ENCODE data around the gene PLCH2. TPM values are rescaled to one million over a fixed set of nuclear protein-coding genes. Genes with fewer than 3 reads are reported as not detected.

PLCH2 gene
- total and polyA plus RNA-seq, 9 of the 15 experiments (the other 6 are each of a cell fraction or from before 2014, with no cell fraction given): 0.16 TPM; not detected in 8

DNA sequence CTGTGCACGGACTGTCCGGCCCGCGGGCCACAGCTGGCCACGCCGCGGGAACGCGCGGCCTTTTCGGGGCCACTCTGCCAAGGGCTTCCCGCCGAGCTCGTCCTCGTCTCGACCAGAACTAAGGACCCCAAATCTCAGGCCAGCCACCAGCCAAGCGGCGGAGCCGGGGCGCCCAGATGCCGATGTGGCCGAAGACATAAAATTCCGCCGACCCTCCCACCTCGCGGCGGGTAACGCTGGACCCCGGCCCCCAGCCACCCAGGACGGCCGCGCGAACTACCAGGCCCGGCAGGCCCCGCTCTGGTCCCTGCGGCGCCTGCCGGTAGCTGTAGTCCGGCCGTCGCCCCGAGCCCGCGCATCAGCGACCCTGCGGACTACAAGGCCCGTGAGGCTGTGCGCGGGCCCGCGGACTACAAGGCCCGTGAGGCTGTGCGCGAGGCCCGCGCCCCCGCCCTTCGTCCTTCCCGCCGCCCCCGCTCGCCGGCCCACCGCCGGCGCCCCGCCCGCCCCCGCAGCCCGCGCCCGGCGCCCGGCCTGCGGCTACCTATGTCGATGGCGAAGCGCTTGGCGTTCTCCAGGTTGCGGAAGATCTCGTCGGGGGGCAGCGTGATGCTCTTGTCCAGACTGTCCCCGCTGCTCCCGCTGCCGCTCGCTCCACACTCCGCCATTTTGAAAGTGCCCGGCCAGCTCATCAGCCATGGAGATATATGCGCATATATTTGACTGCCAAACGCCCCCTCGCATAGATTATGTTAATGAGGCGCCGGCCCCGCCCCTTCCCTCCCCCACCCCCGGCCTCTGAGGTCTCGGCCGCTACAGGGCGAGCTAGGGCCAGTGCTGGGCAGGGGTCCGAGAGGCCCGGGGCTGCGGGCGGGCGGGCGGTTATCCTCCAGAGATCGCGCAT is 50.1 kb downstream of the PLCH2 start, which contains the start of gene PANK4 (continued):
- TF ChIP-seq IRF2 (CRISPR knock-in tag; IDR thresholded peaks at IDR 0.05): 0 out of 2 replicates have a peak, but pooled peaks have one; percentile 44
- TF ChIP-seq FOXA3 (CRISPR knock-in tag; conservative IDR thresholded peaks at IDR 0.05 in 1 of 2, IDR thresholded peaks at IDR 0.05 in 1 of 2): no peak
- TF ChIP-seq RFX7 (CRISPR knock-in tag; IDR thresholded peaks at IDR 0.05): no peak
- TF ChIP-seq NEUROD1 (IDR thresholded peaks at IDR 0.05; ENCODE audit: borderline replicate concordance, low read depth, low read length, partially characterized antibody): no peak
- peak; percentile 84 for TF ChIP-seq L3MBTL2 (IDR thresholded peaks at IDR 0.05)
- TF ChIP-seq, protein P1, sequence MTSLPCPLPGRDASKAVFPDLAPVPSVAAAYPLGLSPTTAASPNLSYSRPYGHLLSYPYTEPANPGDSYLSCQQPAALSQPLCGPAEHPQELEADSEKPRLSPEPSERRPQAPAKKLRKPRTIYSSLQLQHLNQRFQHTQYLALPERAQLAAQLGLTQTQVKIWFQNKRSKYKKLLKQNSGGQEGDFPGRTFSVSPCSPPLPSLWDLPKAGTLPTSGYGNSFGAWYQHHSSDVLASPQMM (CRISPR knock-in tag; IDR thresholded peaks at IDR 0.05): no peak
- no peak for TF ChIP-seq CEBPB (tag; IDR thresholded peaks at IDR 0.05)
- TF ChIP-seq CBX2 (IDR thresholded peaks at IDR 0.05; ENCODE audit: insufficient read depth, low read length, poor library complexity, severe bottlenecking): no peak
- TF ChIP-seq, protein P2, sequence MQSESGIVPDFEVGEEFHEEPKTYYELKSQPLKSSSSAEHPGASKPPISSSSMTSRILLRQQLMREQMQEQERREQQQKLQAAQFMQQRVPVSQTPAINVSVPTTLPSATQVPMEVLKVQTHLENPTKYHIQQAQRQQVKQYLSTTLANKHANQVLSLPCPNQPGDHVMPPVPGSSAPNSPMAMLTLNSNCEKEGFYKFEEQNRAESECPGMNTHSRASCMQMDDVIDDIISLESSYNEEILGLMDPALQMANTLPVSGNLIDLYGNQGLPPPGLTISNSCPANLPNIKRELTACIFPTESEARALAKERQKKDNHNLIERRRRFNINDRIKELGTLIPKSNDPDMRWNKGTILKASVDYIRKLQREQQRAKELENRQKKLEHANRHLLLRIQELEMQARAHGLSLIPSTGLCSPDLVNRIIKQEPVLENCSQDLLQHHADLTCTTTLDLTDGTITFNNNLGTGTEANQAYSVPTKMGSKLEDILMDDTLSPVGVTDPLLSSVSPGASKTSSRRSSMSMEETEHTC (IDR thresholded peaks at IDR 0.05): no peak
- TF ChIP-seq, protein P3, sequence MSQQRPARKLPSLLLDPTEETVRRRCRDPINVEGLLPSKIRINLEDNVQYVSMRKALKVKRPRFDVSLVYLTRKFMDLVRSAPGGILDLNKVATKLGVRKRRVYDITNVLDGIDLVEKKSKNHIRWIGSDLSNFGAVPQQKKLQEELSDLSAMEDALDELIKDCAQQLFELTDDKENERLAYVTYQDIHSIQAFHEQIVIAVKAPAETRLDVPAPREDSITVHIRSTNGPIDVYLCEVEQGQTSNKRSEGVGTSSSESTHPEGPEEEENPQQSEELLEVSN (IDR thresholded peaks at IDR 0.05; ENCODE audit: borderline replicate concordance in 1 of 2, extremely low read depth in 1 of 2, insufficient read depth in 1 of 2, insufficient read length in 1 of 2, low read depth in 1 of 2, low read length in 1 of 2, poor library complexity in 1 of 2, severe bottlenecking in 1 of 2): peak in 1 of 2 experiments; percentile 13
- peak; percentile 95 for TF ChIP-seq ZNF583 (CRISPR knock-in tag; IDR thresholded peaks at IDR 0.05)
- TF ChIP-seq HDAC3 (IDR thresholded peaks at IDR 0.05; ENCODE audit: borderline replicate concordance, partially characterized antibody): no peak
- TF ChIP-seq, protein P4, sequence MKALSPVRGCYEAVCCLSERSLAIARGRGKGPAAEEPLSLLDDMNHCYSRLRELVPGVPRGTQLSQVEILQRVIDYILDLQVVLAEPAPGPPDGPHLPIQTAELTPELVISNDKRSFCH (CRISPR knock-in tag; IDR thresholded peaks at IDR 0.05): no peak
- TF ChIP-seq, protein P4 (tag; IDR thresholded peaks at IDR 0.05): peak; percentile 61; the same call in 1 of the 2 replicates
- TF ChIP-seq, protein P5, sequence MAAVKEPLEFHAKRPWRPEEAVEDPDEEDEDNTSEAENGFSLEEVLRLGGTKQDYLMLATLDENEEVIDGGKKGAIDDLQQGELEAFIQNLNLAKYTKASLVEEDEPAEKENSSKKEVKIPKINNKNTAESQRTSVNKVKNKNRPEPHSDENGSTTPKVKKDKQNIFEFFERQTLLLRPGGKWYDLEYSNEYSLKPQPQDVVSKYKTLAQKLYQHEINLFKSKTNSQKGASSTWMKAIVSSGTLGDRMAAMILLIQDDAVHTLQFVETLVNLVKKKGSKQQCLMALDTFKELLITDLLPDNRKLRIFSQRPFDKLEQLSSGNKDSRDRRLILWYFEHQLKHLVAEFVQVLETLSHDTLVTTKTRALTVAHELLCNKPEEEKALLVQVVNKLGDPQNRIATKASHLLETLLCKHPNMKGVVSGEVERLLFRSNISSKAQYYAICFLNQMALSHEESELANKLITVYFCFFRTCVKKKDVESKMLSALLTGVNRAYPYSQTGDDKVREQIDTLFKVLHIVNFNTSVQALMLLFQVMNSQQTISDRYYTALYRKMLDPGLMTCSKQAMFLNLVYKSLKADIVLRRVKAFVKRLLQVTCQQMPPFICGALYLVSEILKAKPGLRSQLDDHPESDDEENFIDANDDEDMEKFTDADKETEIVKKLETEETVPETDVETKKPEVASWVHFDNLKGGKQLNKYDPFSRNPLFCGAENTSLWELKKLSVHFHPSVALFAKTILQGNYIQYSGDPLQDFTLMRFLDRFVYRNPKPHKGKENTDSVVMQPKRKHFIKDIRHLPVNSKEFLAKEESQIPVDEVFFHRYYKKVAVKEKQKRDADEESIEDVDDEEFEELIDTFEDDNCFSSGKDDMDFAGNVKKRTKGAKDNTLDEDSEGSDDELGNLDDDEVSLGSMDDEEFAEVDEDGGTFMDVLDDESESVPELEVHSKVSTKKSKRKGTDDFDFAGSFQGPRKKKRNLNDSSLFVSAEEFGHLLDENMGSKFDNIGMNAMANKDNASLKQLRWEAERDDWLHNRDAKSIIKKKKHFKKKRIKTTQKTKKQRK (IDR thresholded peaks at IDR 0.05; ENCODE audit: borderline replicate concordance, low read depth, low read length): no peak
- no peak for TF ChIP-seq ZNF3 (CRISPR knock-in tag; IDR thresholded peaks at IDR 0.05)
- TF ChIP-seq, protein P6, sequence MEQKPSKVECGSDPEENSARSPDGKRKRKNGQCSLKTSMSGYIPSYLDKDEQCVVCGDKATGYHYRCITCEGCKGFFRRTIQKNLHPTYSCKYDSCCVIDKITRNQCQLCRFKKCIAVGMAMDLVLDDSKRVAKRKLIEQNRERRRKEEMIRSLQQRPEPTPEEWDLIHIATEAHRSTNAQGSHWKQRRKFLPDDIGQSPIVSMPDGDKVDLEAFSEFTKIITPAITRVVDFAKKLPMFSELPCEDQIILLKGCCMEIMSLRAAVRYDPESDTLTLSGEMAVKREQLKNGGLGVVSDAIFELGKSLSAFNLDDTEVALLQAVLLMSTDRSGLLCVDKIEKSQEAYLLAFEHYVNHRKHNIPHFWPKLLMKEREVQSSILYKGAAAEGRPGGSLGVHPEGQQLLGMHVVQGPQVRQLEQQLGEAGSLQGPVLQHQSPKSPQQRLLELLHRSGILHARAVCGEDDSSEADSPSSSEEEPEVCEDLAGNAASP (IDR thresholded peaks at IDR 0.05): no peak
